Right ventricle myocardium inferior (tissue), 1 donor: ENCODE results near the gene CASKIN2. TPM values are rescaled to one million over a fixed set of nuclear protein-coding genes. Genes with fewer than 3 reads are reported as not detected.
"Not testable (repeated sequence)": the region's sequence is repeated elsewhere in the genome, so short reads cannot be mapped to it uniquely, and the experiment has no call there.

Source experiments
- ATAC-seq: fragments of 200-7000 bp; cut with Tn5 transposase; one replicate; pipeline ENCODE4 v1.9.1; 2020; ENCODE audit warnings: mild to moderate bottlenecking, moderate library complexity
- DNase-seq: peaks from one replicate; pipeline ENCODE4 v3.0.0; 2021; ENCODE audit errors: missing footprints
- intact Hi-C: fragments of 100-400 bp; cut with DNase I; formaldehyde crosslinking; loops from one replicate; pipeline ENCODE4 v1.11.0; 2022
- microRNA-seq: library from miRNA; unstranded; fragments of <30 nt; microRNA quantifications from one replicate; pipeline ENCODE4 v1.2.0, GENCODE V29; 2020
- total RNA-seq: library from RNA; stranded (reverse); fragmentation: NEBNext Ultra II Directional; extraction: Animal tissue kit (Norgen Biotek cat#: 25700); gene quantifications from one replicate; pipeline ENCODE4 v1.2.1, GENCODE V29; 2021
- donor health status: DM: no; HTN: yes; CAD: no; lungs with severe emphysema.

CASKIN2 gene
- total RNA-seq, 1 donor from 2014 or later = 39.1 TPM

DNA sequence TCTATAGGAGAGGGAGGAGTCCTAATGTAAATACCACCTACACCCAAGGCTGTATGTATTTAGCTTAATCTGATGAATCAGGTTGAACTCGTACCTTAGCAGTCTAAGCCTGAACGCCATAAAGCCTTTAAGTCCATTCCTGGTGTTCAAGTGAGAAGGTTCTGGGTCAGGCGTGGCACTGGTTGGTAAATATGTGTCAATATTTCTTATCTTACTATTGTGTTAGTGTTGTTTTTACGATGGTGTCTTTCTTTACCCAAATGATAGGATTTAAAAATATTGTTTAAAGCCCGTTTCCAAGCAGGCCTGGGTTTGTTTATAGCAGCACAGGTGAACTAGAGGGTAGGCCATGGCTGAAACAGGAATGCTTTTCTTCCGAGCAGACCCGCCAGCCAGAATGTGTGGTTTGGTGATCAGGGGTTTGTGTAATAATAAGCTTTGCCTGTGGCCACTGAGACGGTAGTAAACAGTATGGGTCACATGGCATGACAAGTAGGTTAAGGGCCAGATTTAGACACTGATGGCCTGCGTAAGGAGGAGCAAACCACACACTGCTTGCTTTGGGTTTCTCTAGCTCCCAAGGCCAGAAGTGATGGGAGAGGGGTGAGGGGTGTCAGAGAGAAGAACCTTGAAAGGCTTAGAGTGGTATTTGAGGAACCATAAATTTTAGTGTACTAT lies 55.6 kb downstream of the CASKIN2 start:
- no peak for DNase-seq
- intact Hi-C loops = no loop called here
- ATAC-seq = no peak

DNA sequence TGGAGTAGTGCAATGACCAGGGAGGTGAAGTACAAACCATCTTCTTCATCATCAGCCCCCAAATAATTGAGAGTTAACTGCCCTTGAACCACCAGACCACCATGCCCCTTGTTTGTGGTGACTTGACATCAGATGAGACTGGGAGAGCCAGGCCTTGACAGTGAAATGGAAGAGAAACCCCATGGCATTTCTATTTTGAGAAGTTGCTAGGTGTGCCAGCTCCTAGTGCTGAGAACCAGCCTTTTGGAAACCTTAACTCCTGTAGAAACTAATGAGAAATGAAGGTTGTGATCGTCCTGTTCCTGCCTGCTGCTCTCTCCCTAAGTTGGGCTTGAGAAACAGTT lies 56.1 kb downstream of the CASKIN2 start:
- no peak for ATAC-seq
- DNase-seq = no peak
- intact Hi-C loops = no loop called here

DNA sequence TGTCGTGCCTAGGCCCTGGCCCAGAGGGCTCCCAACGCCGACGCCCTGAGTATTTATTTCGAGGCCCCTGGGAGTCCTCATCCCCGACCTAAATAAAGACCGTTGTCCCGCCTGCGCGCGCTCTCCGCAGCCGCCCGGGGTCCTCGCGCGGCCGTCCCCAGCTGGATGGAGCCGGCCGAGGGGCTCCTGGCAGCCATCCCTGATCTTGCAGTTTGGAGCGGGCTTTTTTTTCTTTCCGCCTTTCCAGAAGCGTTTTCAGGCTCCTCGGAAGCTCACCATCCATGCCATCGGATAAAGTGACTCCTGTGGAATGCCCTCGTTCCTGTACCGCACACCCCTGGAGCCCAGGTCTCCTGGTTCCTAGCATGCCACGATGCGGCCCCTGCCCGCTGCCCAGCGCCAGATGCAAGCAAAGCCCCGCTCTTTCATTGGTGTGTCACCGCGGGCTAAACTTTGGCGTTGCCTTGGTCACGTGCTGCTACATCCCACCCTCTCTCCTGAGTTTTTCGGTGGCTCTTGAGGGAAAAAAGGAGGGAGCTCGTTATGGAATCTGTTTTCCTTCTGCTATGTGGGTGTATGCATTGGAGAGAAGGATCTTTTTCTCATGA lies 58.2 kb downstream of the CASKIN2 start:
- DNase-seq (no peak), ATAC-seq (peak; percentile 33)
- intact Hi-C loops = no loop called here

DNA sequence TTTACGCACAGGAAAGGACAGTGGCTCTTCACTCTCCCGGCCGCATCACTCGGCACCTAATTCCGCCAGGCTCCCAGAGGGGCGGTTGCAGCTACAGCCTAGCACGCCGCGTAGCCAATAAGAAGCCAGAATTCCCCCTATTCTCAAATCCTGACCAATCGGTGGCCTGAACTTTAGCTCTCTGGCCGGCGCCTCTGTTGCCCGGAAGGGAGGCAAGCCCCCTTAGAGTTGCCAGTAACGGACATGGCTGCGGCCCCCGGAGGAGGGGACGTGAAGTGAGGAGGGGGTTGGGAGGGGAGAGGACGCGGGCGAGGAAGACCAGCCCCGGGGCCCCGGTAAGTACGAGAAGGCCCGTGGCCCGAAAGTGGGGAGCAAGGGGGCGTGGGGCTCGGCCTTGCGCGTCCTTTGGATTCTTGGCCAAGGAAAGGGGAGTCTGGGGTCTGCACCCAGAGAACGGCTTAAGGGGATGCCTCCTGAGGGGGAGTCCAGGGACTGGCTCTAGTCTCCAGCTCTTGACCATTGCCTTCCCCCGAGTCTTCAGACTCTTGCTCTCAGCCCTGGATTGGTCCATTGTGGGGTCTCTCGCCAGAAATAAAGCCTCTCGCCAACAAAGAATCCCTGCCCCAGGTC lies 58.8 kb downstream of the CASKIN2 start, which contains the start of gene TMEM94:
TSS of gene TMEM94 (plus strand) at position 219 of the 630 bp plus-strand sequence. CDS start 15,271 bp downstream, outside the sequence.
- ATAC-seq (peak; percentile 99), DNase-seq (peak; percentile 96)
- intact Hi-C loops = no loop called here

DNA sequence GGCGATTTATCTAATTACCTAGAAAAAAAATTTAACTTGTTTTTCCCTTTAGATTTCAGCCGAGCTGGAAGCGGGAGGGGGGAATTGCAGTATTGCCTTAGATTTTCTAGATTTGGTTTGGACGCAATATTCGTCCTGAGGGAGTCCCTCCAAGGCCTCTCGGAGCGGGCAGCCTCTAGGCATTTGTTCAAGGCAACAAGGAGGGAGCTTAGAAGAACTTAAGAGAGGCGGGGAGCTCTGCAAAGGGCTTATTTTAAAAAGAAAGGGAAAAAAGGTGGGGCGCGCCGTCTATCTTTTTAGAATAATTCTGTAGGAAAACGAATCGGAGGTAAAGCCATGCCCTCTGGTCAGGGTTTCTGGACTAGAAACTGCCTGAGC lies 59.3 kb downstream of the CASKIN2 start:
- intact Hi-C loops = no loop called here
- ATAC-seq = peak; percentile 47
- DNase-seq = no peak

DNA sequence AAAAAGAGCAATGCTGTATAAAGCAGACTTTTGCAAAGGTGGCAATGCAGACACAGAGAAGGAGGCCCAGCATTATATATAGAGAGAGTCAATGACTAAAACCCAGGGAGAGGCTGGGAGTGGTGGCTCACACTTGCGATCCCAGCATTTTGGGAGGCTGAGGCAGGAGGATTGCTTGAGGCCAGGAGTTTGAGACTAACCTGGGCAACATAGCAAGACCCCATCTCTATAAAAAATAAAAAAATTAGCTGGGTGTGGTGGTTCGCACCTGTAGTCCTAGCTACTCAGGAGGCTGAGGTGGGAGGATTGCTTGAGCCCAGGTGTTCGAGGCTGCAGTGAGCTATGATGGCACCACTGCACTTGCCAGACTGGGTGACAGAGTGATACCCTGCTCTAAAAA lies 60.7 kb downstream of the CASKIN2 start:
- intact Hi-C loops, DNase-seq, ATAC-seq: not testable (repeated sequence)

DNA sequence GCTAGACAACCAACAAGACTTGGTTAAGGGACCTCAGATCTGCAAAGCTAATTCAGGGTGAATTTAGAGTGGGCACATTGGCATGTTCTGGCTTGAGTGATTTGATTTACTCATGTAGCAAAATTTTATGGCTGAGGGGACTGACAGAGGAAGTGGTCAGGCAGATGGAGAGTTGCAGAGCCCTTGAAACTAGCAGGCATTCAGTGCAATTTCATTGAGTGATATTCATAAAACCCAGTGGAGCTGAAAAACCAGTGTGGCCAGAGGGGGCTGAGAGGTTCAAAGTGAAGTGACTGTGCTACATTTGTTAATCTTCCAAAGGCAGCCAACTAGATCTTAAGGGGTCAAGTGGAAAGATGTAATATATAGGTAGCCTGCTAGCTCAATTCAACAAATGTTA lies 61.1 kb downstream of the CASKIN2 start:
- ATAC-seq (no peak), DNase-seq (no peak)
- intact Hi-C loops = no loop called here

GRCh38 chr17:75450270-75450669 lies 65.1 kb downstream of the CASKIN2 start:
- ATAC-seq = no peak
- intact Hi-C loops = no loop called here
- no peak for DNase-seq

Small RNA genes within 50 kb of the gene (microRNA-seq; reads per million reads assigned to microRNA genes)
- not detected for gene MIR6785

Other genes starting within 250 kb of the CASKIN2 start
- gene MIF4GD, start 244.3 kb downstream of the CASKIN2 start, total RNA-seq = 15.1 TPM
- 19.5 TPM for gene SLC25A19, start 226.1 kb downstream of the CASKIN2 start, total RNA-seq
- gene GRB2, start 109.9 kb downstream of the CASKIN2 start, total RNA-seq = 59.0 TPM
- gene TMEM94, start 58.9 kb downstream of the CASKIN2 start, total RNA-seq = 50.3 TPM
- 6.1 TPM for gene TSEN54, start 991 bp upstream of the CASKIN2 start, total RNA-seq
- 4.1 TPM for gene LLGL2, start 10.2 kb upstream of the CASKIN2 start, total RNA-seq
- gene MYO15B, start 72.3 kb upstream of the CASKIN2 start, total RNA-seq = 43.7 TPM
- 11.4 TPM for gene SMIM5, start 117.9 kb upstream of the CASKIN2 start, total RNA-seq
- gene RECQL5, start 151.6 kb upstream of the CASKIN2 start, total RNA-seq = 15.9 TPM
- 47.4 TPM for gene SAP30BP, start 151.8 kb upstream of the CASKIN2 start, total RNA-seq
- 7.5 TPM for gene ITGB4, start 205.9 kb upstream of the CASKIN2 start, total RNA-seq
- gene GALK1, start 249.7 kb upstream of the CASKIN2 start, total RNA-seq = 23.8 TPM